T-helper 2 cell (primary cell): ENCODE data around the gene CDKN2A.

Source experiments
- DNase-seq, 5 experiments: peaks; one replicate each; pipeline versions ENCODE4 v3.0.0 to v3.0.0-alpha.2; 2012 to 2022

CDKN2A gene

DNA sequence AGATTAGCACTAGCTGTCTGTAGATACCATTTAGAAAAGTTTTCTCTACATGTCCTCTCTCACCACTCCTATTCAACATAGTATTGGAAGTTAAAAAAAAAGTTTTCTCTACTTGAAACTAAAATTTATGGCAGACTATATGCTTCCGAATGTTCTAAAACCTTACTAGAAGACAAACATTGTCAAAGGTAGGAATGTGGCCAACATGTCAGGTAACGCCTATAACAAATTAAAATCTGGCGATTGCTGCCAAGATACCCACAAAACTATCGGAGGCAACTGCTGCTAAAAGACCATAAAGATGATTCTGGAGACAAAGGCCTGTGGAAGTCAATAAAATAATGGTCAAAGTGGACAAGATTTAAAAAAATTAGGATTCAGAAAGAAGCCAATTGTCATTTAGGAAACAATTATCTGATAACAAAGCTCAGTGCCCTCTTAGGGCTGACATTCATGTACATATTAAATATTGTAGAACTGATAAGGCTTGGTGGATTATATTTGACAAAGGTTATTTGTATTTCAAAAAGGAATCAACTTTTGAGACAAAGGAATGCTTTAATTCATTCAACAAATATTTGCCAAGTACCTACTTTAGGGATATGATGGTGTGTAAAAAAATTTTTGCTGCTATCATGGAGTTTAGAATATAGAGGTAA is 52.7 kb downstream of the CDKN2A start:
- no peak for DNase-seq

GRCh38 chr9:21936161-21936560 is 58.0 kb downstream of the CDKN2A start:
- no peak for DNase-seq

DNA sequence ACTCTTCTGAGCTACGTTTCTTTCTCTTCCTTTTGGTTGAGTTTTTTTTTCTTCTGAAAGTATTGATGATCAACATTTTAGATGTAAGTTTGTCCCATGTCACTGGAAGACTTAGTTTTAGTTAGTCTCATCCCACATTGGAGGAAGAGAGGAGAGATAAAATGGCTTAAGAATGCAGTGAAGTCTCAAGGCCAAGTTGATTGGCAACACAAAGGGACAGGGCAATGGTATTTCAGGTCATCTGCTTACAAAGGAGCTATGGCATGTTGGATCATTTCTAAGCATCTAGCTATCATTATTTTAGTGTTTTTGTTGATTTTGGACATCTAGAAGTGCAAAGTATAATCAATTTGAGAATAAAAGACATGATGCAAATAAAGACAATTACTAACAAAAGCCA is 58.6 kb downstream of the CDKN2A start:
- no peak for DNase-seq

DNA sequence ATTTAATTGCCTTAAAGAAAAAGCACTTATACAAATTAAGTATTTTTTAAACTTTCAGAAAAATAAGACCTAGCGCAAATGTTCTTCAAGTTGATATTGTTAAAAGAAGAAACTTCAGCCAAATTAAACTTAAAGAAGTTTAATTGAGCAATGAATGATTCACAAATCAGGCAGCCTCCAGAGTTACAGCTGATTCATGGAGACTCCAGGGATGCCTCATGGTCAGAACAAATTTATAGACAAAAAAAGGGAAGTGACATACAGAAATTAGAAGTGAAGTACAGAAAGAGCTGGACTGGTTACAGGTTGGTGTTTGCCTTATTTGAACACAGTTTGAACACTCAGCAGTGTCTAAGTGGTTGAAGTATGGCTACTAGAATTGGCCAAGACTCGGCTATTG is 60.3 kb downstream of the CDKN2A start:
- DNase-seq: no peak

GRCh38 chr9:21933281-21933680 is 60.9 kb downstream of the CDKN2A start:
- DNase-seq: no peak

DNA sequence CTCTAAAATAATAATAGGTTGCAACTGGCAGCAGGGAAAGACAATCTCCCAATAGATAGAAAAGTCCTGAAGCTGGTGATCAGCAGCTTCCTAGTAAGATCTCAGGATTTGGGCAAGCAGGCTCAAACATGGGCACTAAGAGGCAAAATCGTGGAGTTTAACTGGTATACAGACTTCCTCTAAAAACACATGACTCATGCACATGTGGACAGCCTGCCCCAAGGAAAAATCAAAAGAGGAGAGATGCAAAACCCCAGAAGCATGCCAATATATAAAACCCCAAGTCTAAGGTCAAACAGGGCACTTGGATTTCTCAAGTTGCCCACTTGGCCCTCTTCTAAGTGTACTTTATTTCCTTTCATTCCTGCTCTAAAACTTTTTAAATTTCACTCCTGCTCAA is 62.8 kb downstream of the CDKN2A start:
- DNase-seq: no peak

- peak in 1 of 5 experiments; percentile 66 for DNase-seq
Measured at GRCh38 chr9:21927752-21928151, 66.4 kb downstream of the CDKN2A start.

- DNase-seq: peak in 1 of 5 experiments; percentile 22
Measured at GRCh38 chr9:21923694-21924093, 70.5 kb downstream of the CDKN2A start.

- peak in 2 of 5 experiments; percentile 48 to 89 for DNase-seq
Measured at GRCh38 chr9:21919377-21920362, 74.5 kb downstream of the CDKN2A start.
